NB4 (cell line): ENCODE measurements around the gene KANSL3.

ENCODE experiments used
- CTCF ChIP-seq: IDR thresholded peaks from one replicate; pipeline ENCODE4 v1.5.1; 2012; ENCODE audit warnings: low read depth, low read length
- POLR2A ChIP-seq: IDR thresholded peaks from 2 replicates; pipeline ENCODE4 v1.6.1; 2011; ENCODE audit warnings: mild to moderate bottlenecking; ENCODE audit not compliant: insufficient read length; ENCODE audit errors: extremely low read depth

- TF ChIP-seq CTCF: no peak
- no peak for TF ChIP-seq POLR2A
Observed at GRCh38 chr2:96564563-96564962, 73.5 kb downstream of the KANSL3 start.
